AG04450 (cell line): Measurements from ENCODE around the gene SND1. TPM values are rescaled to one million over a fixed set of nuclear protein-coding genes. Genes with fewer than 3 reads are reported as not detected.

ENCODE experiments used
- CTCF ChIA-PET: fragments of 300-600, 350-600 bp; formaldehyde crosslinking; extraction: SDS; loops from one replicate; lab custom pipeline; 2022; ENCODE audit warnings: antibody characterized with exemption, inconsistent platforms; lab: Charles Lee
- POLR2A ChIA-PET: fragments of 350-600 bp; formaldehyde crosslinking; extraction: SDS; loops from one replicate; lab custom pipeline; 2021; ENCODE audit warnings: antibody characterized with exemption, inconsistent platforms; lab: Yijun Ruan, JAX
- DNase-seq: peaks from one replicate; pipeline ENCODE4 v3.0.0-alpha.2; 2011; ENCODE audit warnings: low read depth, low spot score
- H3K27ac ChIP-seq: one replicate; pipeline ENCODE4 v1.5.1; 2012; ENCODE audit warnings: low read depth, low read length, control low read depth
- H3K27me3 ChIP-seq: one replicate; pipeline ENCODE4 v1.6.0; 2012; ENCODE audit warnings: low read length; ENCODE audit not compliant: control insufficient read depth, insufficient read depth
- H3K4me3 ChIP-seq: 2 replicates; pipeline ENCODE4 v1.5.1; 2011; ENCODE audit warnings: mild to moderate bottlenecking, low read depth, low read length, control low read depth
- H3K9me3 ChIP-seq: 2 replicates; pipeline ENCODE4 v1.5.1; 2012; ENCODE audit warnings: low read length; ENCODE audit not compliant: control insufficient read depth, insufficient read depth
- CTCF ChIP-seq: IDR thresholded peaks from 2 replicates; pipeline ENCODE4 v1.5.1; 2011; ENCODE audit warnings: low read depth, low read length, control low read depth, inconsistent platforms
- polyA plus RNA-seq: library from polyadenylated mRNA; depleted of rRNA; stranded (reverse); fragments of >200 nt; gene quantifications from 2 replicates; pipeline ENCODE4 v1.2.3, GENCODE V29; 2011

Gene SND1
- polyA plus RNA-seq, 1 experiment = 247 TPM

- H3K4me3 ChIP-seq = no peak overlapping the region
- H3K9me3 ChIP-seq = no peaks in the 10 kb centered on the region; the same call in 1 of the 2 replicates
- peaks cover 36% of the 10 kb centered on the region for H3K27me3 ChIP-seq
- CTCF ChIA-PET = no interaction called here
- POLR2A ChIA-PET = no interaction called here
- no peak overlapping the region for H3K27ac ChIP-seq
- no peak for TF ChIP-seq CTCF
- no peak for DNase-seq
Observed at GRCh38 chr7:128110641-128111364, 458.8 kb downstream of the SND1 start.

DNA sequence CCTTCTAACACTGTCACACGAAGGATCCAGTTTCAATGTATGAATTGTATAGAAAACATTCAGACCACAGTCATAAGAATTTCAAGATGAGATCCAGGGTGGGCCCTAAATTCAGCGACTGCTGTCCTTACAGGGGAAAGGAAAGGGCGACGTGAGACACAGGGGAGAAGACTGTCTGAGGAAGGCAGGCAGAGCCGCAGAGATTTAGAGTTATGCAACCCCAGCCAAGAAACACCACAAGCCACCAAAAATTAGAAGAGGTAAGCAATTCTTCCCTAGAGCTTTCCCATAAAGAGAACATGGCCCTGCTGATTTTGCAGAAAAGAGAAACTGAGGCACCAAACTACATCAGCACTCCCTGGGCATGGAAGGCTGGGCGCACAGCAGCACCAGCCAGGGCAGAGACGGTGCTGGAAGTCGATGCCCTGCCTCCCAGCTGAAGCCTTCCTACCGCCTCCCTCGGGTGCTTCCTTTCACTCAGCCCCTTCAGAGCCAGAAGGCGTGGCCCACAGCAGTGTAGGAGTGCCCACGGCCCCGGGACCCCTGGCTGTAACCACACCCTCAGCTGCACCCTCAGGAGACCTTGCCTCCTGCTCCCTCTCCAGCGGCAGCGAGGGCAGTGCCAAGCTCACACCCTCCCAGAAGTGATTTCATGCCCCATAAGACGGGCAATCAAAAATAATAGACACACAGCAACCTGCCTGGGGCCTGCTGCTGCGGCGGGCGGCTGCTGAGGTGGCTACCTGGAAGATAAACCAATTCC, 460.2 kb downstream of the SND1 start:
- no peaks in the 10 kb centered on the region; the same call in 1 of the 2 replicates for H3K9me3 ChIP-seq
- no peak overlapping the region for H3K27ac ChIP-seq
- H3K27me3 ChIP-seq = peaks cover 37% of the 10 kb centered on the region
- DNase-seq = no peak
- POLR2A ChIA-PET = no interaction called here
- no peak overlapping the region for H3K4me3 ChIP-seq
- CTCF ChIA-PET = no interaction called here
- no peak for TF ChIP-seq CTCF

GRCh38 chr7:128112781-128113221, 460.8 kb downstream of the SND1 start:
- Histone ChIP-seq H3K27ac (no peak overlapping the region), H3K27me3 (peaks cover 39% of the 10 kb centered on the region), H3K9me3 (no peaks in the 10 kb centered on the region; the same call in 1 of the 2 replicates), H3K4me3 (no peak overlapping the region)
- ChIA-PET POLR2A (no interaction called here), CTCF (interaction anchor here (1.6 kb wide), 1 partner anchor 23 kb away, joined by 3 read pairs; no protein-coding TSS in a partner anchor)
- no peak for TF ChIP-seq CTCF
- DNase-seq = no peak

DNA sequence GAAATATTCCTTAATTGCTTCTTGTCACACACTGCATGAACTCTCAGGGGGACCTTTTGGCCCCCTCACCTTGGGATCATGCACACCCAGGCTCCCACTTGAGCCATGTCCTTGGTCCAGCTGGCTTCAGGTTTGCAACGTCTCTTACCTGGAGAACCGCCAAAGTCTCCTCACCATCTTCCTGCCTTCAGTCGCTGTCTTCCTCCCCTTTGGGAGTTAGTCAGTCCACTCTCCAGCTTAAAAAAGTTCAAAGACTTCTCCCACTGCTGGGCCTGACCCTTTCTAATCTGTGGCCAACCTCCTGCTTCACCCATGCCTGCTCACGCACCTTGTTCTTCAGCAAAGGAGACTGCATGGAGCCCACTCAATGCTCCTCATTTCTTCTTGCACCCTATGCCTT, 461.8 kb downstream of the SND1 start:
- Histone ChIP-seq H3K9me3 (no peaks in the 10 kb centered on the region; the same call in 1 of the 2 replicates), H3K27ac (no peak overlapping the region), H3K27me3 (peaks cover 42% of the 10 kb centered on the region), H3K4me3 (no peak overlapping the region)
- ChIA-PET CTCF (interaction anchor here (1.6 kb wide), 1 partner anchor 22 kb away, joined by 3 read pairs; no protein-coding TSS in a partner anchor), POLR2A (no interaction called here)
- DNase-seq = no peak
- TF ChIP-seq CTCF = no peak

DNA sequence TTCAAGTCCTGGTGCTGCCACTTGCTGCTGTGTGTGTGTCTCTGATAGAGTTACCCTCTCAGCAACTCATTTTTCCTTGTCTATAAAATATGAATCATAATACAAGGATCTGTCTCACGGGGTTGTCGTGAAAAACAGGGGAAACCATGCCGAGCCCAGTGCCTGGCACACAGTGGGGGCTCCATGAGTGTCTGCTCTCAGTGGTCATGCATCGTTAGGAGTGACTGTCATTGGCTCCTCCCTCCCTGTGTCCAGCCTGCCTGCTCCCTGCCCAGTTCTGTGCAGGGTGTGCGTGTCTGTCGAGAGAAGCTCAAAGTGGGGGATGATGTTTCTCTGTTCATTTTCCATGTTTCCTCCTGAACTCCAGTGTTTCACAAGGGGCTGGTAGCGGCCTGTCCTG, 462.8 kb downstream of the SND1 start:
- Histone ChIP-seq H3K27me3 (peaks cover 39% of the 10 kb centered on the region), H3K27ac (no peak overlapping the region), H3K9me3 (no peaks in the 10 kb centered on the region; the same call in 1 of the 2 replicates), H3K4me3 (no peak overlapping the region)
- no peak for DNase-seq
- TF ChIP-seq CTCF = no peak
- ChIA-PET CTCF (no interaction called here), POLR2A (no interaction called here)
